HG02943 (cell line): ENCODE measurements around the gene KRT16.
"Not testable (repeated sequence)": the region's sequence is repeated elsewhere in the genome, so short reads cannot be mapped to it uniquely, and the experiment has no call there.

Source experiments
- ATAC-seq: cut with Tn5 transposase; IDR thresholded peaks from one replicate; pipeline ENCODE4 v1.9.1; 2021; ENCODE audit warnings: mild to moderate bottlenecking, low read depth, moderate library complexity; ENCODE audit not compliant: unreplicated experiment

The KRT16 gene

GRCh38 chr17:41629316-41629715 lies 16.7 kb upstream of the KRT16 start:
- no peak for ATAC-seq

- ATAC-seq: not testable (repeated sequence)
Measured at GRCh38 chr17:41628621-41629255, 16.2 kb upstream of the KRT16 start.

DNA sequence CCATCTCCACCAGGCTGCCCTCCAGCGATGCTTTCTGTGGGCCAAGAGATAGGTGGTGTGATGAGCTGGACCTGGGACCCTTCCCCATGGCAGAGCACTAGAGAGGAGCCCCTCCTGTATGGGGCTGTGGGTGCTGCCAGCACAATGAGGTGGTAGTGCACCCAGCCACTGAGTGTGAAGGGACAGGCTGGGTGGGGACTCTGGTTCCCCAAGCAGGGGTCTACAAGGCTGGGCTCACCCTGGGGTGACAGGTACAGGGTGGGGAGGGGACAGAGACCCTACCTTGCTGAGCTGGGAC lies 15.5 kb upstream of the KRT16 start:
- ATAC-seq: not testable (repeated sequence)

- ATAC-seq: no peak
Measured at GRCh38 chr17:41627316-41628072, 14.9 kb upstream of the KRT16 start.

DNA sequence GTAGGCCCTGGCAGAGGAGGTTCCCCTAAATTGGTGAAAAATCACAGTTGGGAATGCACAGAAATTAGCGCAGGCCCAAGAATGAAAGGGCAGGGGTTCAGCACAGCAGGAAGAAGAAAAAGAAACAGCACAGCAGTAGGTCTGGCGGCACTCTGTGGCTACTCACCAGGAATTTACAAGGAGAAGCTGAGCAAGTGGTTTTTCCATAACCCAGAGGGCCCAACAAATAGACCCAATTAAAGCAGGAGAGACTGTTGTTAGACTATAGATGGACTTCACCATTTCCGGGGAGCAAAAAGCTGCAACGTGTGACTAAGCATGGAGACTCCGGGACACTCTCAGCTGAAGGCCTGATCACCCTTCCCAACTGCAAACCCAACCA lies 14.3 kb upstream of the KRT16 start:
- not testable (repeated sequence) for ATAC-seq

- ATAC-seq: not testable (repeated sequence)
Measured at GRCh38 chr17:41626028-41626913, 13.7 kb upstream of the KRT16 start.

DNA sequence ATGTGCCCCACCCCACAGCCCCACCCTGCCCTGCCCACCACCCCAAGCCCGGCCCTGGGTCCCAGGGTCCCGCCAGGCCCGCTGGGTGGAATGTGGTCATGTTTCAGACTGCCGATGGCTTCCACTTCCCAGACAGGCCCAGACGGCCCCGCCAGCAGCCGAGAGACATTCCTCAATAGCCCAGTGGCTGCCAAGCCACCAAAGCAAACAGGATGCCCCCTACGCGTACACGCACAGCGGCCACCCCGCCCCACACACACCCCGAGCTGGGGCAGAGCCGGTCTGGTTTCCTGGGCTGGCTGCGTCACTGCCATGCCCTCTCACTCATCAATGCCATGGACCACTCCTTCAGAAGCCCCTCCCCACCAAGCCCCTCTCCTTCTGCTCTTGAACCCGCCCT lies 13.0 kb upstream of the KRT16 start:
- ATAC-seq: no peak

DNA sequence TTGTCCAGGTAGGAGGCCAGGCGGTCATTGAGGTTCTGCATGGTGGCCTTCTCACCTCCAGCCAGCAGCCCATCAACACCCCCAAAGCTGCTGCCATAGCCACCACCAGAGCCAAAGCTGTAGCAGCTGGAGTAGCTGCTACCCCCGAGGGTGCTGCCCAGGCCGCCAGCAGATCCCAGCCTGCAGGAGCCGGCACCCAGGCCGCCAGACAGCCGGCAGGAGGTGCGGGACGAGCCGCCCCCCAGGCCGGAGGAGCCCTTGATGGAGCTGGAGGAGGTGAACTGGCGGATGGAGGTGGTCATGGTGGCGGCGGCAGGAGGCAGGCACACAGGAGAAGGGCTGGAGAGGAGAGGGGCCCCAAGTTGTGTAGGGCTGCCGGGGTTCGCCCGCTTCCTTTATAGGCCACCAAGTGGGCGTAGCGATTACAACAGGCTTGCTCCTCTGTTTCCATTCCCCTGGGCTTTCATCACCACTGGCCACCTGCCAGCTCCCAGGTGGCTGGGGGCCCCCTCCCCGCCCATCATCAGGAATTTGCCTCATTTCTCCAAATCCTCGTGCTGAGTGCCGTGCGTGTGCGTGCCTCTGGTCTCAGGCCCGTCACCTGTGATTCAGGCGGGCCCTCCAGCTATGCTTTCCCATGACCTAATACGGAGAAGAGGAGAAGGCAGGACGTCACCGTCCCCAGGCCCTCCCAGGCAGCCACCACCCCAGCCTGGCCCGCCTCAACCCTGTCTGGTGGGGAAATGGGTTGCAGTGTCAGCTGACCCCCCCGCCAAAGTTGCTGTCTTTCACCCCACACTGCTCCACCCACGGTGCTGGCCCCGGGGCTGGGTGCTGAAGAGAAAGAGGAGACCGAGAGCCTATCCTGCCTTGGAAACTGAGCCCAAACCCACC lies 11.9 kb upstream of the KRT16 start, which contains the start of gene KRT17:
Gene KRT17, minus strand, starts transcription at position 368 of the 894 bp plus-strand sequence. Its CDS starts 66 bp downstream, at position 302.
- no peak for ATAC-seq

GRCh38 chr17:41623184-41623861 lies 10.8 kb upstream of the KRT16 start:
- not testable (repeated sequence) for ATAC-seq

DNA sequence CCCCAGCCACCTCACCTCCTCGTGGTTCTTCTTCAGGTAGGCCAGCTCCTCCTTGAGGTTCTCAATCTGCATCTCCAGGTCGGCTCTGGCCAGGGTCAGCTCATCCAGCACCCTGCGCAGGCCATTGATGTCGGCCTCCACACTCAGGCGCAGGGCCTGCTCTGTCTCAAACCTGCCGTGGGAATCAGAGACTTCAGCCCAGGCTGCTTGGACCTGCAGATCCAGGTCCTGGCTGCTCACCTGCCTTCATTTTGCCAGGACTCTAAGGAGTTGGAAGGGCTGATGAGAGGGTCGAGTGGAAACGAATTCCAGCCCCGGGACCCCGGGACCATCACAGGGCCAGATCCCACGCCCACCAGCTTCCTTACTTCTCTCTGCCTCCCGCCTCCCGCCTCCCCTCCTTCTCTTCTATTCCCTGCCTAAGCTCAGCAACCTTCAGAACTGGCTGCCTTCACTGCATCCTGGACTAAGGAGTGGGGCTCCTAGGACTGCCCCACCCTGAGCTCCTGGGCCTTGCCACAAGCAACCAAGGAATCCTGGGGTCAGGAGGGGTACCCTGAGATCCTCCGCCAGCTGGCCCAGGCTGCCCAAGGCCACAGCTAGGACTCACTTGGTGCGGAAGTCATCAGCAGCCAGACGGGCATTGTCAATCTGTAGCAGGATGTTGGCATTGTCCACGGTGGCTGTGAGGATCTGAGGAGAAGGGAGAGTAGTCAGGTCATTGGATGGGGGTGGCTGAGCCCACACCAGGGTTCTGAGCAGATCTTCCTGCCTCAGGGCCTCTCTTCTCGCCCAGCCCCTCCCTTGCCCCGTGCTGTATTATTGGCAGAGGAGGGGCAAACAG lies 10.0 kb upstream of the KRT16 start:
- ATAC-seq: not testable (repeated sequence)

DNA sequence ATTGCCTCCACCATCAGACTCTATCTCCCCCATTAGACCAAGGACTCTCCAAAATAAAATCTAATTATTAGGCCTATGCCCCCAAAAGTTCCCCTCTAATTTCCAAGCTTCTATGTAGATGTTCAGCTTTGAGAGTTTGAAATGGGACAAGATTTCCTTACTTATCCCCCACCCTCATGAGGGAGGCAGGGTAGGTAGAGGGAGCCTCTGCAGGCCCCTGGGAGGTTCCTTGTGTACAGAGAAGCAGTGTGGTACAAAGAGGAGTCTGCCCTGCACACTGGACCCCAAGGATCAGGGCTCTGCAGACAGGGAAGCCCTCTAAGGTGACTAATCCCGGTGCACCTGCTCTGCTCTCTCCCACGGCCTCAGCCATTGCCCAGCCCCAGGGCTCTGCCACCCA lies 9.3 kb upstream of the KRT16 start:
- ATAC-seq: no peak

DNA sequence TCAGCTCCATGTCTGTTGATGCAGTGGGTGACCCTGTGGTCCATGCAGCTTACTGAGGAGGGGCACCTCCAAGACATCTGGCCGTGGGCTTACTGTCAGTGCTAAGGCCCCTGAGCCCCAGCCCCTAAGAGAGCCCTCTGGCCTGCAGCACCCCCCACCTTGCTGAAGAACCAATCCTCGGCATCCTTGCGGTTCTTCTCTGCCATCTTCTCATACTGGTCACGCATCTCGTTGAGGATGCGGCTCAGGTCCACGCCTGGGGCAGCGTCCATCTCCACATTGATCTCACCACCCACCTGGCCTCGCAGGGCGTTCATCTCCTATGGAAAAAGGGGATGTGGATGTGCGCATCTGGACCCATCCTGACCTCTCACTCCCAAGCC lies 8.9 kb upstream of the KRT16 start:
- not testable (repeated sequence) for ATAC-seq

GRCh38 chr17:41620583-41621434 lies 8.2 kb upstream of the KRT16 start:
- no peak for ATAC-seq

DNA sequence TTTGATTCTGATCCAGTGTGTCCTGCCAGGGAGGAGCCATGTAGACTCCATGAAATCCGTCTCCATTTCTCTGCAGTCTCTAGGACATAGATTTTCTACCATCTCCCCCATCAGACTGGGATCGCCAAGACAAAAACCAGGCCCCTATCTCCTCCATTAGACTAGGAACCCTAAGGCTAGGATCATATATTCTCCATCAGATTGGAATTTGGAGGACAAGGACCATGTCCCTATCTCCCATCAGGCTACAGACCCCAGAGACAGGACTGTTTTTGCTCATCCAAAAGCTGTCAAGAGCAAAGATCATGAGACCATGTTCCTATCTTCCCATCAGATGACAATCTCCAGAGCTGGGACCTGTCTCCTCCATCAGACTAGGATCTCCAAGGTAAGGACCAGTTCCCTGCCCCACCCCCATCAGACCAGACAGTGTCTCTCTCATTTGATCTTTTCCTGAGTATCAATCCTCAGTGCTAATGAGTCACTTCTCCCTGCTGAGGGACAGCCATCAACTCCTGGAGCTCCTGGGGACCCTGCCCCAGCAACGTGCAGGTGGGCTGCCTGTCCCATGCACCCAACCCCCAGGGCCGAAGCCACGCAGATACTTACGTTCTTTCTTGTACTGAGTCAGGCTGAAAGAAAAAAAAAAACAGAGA lies 7.5 kb upstream of the KRT16 start:
- ATAC-seq: not testable (repeated sequence)

- ATAC-seq: no peak
Measured at GRCh38 chr17:41619036-41619926, 6.7 kb upstream of the KRT16 start.

GRCh38 chr17:41618341-41619035 lies 5.9 kb upstream of the KRT16 start:
- no peak for ATAC-seq
